ELR (cell line): ENCODE data around the gene EXOC3L1.
A peak's percentile ranks its signal among the peaks of the same experiment; 100 is the strongest.

Experiments
- DNase-seq: peaks from one replicate; pipeline ENCODE4 v3.0.0-alpha.2; 2015; ENCODE audit warnings: low read depth

EXOC3L1 gene

DNA sequence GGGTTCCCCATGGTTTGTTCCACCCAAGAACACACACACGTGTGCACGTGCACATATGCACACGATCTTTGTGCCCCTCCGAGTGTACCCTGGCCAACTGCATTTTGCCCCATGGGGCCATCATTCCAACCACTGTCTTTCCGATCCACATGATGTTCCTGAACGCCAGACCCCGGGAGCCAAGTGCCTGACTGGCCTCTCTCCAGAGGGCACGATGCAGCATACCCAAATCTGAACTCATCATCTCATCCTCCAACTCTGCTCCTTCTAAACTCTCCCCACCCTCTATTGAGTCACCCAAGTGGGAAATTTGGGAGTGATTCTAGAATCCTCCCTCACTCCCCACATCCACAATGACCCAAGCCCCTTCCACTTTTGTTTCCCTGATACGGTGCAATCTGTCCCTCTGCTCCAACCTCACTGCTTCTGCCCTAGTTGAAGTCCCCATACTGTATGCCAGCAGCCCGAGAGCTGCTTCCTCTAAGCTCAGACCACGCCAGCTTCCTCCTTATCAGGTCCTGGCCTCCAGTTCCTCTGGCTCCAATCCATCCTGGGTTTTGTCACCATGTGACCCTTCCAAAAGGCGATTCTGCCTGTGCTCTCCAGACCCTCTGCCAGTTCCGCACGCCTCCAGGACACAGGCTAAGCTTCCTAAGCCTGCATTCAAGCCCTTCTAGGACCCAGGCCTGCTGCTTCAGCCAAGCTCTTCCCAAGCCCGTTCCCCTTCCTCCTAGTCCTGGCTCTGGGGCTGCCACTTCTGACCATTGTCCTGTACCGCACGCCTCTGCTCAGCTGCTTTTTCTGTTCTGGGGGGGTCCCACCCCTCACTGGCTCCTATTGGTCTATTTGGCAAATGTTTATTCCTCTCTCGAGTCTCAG lies 26.9 kb upstream of the EXOC3L1 start:
- no peak for DNase-seq

DNA sequence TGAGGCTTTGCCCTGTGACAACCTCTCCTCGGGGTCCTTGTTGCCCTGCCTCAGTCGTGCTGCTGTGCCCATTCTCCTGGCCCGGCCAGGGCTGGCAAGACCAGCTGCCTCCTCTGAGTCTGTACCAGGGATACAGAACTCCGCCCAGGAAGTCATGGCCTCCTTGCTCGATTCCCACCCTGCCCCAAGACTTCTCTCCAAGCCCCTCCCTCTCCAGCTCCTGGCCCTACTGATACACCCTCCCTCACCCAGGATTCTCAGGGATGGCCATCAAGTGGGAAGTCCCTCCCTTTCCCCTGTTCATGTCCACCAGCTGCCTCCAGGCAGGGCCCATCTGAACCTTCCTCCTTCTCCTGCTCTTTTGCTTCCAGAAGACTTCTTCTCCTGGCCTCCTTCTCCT lies 25.8 kb upstream of the EXOC3L1 start:
- DNase-seq, result no peak

DNA sequence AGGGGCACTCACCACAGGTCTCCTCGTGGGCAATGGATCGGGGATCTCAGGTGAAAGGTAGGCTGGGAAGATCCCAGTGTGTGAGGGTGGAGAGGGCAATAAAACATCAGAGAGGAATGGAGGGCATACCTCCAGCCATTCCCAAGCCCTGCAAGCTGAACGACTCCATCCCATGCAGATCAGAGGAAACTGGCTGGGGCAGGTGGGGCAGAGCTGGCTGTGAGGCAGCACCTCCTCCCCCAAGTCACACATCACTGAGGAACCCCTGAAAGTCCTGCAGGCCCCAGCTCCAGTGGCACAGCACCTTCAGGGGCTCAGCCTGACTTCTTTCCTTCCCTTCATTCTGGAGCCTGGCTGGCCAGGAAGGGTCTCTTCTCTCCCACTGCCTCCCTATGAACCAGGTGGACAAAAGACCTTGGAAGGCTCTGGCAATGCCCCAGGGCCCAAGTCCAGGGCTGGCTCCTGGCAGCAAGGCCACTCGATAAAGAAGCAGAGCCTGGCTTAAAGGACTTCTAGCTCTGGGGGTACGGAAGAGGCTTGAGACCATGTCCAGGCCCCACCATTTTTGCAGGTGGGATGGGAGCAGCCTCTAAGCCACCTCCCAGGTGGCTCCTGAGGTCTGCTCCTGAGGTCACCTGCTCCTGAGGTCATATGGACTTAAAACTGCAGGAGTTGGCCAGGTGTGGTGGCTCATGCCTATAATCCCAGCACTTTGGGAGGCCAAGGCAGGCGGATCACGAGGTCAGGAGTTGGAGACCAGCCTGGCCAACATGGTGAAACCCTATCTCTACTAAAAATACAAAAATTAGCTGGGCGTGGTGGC lies 23.5 kb upstream of the EXOC3L1 start:
- no peak for DNase-seq

DNA sequence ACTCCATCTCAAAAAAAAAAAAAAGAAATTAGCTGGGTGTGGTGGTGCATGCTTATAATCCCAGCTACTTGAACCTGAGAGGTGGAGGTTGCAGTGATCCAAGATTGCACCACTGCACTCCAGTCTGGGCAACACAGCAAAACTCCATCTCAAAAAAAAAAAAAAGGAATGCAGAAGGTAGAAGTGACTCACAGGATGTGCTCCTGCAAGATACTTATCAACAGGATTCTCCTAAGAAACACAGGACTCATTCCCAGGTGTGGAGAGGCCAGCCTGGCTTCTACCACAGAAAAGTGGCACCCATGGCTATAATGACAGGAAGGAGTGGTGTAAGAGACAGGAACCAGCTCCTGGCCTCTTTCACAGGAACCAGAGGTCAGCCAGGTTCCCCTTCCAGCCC lies 22.8 kb upstream of the EXOC3L1 start:
- peak; percentile 58 for DNase-seq

DNA sequence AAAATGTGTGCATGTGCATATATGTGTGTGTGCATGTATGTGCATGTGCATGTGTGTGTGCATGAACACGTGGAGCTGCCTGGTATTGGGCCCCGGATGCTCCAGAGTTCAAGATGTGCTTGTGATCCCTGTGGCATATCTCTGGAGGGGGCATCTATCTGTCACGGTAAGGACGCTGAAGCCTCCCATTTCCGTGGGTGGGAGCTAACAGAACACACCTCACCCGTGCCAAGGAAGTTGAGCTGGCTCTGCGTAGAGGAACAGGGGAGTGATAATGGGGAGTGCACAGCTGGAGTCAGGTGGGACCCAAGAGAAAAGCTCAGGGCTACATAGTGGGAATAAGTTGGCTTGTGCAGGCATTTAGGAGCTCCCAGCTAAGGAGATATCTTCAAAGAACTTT lies 21.7 kb upstream of the EXOC3L1 start:
- DNase-seq, result no peak

DNA sequence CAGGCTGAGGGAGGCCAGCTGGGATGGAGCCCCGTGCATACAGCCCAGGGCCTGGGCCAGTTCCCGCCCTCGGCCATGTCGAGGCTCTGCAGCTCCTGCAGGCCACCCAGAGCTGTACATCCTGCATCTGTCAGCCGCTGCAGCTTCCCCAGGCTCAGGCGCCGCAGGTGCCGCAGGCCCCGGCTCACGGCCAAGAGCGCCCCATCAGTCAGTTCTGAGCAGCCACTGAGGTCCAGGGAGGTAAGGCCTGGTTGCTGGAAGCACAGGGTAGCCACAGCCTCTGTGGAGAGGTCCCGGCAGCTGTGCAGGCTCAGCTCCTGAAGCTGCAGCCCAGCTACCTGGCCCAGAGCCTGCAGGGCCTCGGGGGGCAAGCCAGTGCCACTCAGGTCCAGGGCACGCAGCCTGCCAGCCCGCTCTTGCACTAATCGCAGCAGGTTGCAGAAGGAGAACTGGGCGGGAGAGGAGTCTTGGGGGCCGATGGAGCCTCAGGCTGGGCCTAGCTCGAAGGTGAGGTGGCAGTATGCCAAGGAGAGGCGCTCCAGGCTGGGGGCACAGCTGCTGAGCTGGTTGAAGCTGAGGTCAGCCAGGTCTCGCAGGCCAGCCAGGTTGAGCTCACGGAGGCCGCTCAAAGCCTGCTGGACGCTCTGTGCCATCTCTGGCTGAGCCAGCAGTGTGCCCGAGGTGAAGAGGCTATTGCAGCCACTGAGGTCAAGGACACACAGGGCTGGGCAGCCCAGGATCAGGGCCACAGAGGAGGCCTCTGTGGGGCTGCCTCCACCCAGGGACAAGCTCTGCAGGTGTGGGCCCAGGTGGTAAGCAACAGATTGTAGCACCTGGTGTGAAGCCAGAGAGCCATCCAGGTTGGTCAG lies 20.4 kb upstream of the EXOC3L1 start:
- no peak for DNase-seq

DNA sequence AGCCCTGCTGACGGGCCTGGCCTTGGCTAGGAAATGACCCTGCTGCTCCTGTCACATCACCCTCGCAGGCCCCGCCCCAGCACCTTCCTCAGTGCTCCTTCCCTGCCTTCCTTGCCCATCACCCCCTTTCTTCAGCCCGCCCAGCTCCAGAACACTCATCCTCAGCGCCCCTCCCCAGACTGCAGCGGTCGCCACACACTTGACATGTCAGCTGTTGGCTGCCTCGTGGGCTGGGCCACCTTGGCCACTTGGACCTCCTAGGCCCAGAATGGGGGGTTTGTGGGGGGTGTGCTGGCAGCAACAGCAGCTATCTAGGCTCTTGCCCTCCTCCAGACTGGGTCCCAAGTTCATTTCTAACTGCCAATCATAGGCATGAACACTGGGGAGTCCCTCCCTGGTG lies 19.6 kb upstream of the EXOC3L1 start:
- DNase-seq, result no peak

DNA sequence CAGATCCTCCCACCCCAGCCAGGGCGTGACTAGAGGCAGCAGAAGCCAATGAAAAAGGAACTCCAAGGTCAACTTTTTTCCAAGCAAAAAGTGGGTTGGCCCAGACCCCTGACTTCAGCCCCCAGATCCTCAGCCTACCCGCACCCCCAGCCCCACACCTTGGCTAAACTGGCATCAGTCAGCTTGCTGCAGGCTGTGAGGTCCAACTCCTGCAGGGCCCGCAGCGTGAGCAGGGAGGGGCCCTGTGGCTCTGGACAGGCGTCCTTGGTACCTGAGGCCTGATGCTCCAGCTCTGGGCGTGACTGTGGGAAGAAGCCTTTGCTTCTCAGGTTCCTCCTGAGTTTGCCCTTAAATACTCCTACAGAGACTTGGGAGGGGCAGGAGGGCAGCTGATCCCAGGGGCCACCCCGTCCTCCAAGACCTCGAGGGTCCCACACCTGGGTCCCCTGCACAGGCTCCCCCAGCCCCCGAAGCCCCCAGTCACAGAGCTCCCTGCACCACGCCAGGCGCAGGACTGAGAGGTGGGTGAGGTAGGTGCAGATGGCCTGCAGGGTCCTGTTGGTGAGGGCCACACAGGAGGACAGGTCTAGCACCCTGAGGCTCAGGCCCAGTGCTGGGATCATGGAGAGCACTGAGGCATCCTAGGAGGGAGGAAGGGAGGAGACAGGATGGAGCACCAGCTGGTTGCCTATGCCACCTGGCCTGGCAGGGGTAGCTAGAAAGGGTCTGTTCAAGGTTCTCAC lies 18.4 kb upstream of the EXOC3L1 start:
- DNase-seq, result no peak

DNA sequence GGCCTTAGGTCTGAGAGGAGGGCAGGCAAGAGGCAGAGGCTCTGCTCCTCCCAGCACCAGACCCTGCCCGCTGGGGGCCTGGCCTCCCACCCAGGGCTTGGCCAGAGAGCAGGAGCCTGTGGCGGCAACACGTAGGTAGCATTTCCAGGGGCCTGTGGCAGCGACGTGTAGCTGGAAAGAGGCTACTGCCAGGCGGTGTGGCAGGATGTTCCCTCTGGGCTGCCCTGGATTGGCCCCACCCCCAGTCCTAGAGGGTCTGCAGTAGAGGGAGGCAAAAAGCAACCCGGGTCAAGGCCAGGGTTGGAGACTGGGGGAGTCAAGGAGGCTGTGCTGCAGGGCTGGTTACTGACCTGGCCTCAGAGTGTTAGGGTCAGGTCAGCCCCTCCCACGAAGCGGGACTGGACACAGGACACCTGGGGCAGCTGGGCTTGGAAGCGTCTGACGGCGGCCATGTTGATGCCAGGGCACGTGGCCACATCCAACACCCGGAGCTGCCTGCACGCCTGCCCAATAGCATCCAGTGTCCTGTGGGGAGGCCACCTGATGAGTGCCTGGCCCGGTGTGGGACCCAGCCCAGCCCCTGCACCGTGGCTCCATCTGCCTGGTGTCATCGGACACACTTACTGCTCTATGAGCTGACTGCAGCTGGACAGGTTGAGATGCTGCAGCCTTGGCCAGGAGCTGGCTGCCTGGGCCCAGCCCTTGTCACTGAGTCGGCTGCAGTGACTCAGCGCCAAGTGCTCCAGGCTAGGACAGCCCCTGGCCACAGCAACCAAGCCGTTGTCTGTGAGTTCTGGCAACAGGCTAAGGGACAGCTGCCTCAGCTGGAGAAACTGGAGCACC lies 17.5 kb upstream of the EXOC3L1 start:
- peak; percentile 84 for DNase-seq

DNA sequence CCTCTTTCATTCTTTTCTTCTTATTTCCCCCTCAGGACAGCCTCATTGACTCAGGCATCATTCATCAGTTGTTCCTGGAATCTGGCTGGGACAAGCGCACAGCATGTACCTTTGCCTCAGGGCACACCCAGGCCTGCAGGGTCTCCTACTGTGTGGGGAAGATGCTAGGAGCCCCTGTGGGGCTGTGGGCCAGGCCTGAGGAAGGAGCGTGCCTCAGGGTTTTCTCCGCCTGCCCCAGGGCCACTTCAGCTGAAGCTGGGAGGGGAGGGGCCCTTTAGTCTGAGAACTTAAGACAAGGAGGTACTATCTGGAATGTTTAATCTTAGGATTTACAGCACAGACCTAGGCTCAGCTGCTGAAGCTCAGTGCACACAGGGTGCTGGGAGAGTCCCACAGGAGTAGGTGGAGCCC lies 16.9 kb upstream of the EXOC3L1 start:
- DNase-seq, result peak; percentile 85

DNA sequence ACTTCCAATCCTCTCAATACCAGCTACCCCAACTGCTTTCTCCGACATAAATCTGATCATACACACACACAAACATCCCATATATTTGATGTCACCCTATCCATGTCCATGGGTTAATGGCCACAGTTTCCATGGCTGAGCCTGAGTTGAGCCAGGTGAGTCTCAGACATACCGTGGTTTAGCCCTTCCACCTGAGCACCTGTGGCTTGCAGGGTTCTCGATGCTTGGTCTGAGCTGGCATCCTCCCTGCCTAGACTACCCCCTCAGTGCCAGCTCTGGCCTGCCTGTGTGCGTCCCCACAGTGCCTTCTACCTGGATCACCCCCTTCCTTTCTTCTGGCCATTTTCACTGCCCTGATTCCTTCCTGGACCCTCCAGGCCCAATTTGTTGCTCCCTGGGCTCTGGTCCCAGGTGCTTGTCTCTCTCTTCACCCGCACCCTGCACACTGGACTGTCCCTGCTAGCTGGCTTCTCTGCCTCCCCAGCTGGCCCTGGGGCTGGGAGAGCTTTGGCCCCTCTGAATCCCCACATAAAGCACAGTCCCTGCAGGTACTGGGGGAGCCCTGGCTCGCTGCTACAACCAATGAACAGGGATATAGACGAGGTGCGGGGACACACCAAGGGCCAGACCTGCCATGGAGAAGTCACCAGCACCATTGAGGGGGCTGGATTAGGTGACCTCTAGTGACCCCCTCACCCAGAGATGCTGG lies 16.3 kb upstream of the EXOC3L1 start:
- DNase-seq, result no peak

DNA sequence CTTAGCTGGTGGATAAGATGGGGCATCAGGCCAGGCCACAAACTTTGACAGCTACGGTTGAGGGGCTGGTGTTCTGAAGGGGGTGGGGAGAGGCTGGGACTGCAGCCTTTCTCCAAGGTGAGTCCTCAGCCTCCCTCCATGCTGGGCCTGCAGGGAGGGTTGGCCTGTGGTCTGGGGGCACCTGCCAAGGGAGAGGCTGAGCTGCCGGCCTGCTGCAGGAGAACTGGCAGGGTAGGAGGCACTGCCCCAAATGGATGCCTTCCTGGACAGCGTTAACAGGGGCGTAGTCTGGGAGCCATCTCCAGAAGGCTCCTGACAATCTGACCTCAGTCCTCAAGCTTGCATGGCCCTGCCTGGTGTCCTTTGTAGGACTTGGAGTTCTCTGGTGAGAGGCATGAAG lies 14.1 kb upstream of the EXOC3L1 start:
- no peak for DNase-seq

DNA sequence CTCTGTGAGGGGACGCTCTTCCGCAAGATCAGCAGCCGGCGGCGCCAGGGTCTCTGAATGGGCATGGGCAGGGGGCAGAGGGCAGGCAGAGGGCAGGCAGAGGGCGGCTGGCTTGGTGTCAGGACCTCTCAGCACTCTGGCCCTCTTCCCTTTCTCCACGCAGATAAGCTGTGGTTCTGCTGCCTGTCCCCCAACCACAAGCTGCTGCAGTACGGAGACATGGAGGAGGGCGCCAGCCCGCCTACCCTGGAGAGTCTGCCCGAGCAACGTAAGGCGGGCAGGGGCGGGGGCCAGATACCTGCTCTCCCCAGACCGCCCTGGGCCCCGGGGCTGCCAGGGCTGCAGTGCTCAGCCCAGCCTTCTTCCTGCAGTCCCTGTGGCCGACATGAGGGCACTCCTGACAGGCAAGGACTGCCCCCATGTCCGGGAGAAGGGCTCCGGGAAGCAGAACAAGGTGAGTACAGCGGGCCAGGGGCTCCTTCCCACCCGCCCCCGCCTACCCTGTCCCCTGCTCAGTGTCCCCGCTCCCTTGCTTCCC lies 13.1 kb upstream of the EXOC3L1 start:
- no peak for DNase-seq

DNA sequence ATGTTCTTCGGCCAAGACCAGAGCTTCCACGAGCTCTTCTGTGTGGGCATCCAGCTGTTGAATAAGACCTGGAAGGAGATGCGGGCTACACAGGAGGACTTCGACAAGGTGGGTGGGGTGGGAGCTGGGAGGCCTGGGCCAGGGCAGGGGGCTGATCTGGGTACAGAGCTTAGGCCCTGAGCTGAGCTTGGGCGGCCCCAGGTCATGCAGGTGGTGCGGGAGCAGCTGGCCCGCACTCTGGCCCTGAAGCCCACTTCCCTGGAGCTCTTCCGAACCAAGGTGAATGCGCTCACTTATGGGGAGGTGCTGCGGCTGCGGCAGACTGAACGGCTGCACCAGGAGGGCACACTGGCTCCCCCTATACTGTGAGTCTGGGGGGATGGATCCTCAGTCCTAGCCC lies 12.5 kb upstream of the EXOC3L1 start:
- DNase-seq, result no peak

DNA sequence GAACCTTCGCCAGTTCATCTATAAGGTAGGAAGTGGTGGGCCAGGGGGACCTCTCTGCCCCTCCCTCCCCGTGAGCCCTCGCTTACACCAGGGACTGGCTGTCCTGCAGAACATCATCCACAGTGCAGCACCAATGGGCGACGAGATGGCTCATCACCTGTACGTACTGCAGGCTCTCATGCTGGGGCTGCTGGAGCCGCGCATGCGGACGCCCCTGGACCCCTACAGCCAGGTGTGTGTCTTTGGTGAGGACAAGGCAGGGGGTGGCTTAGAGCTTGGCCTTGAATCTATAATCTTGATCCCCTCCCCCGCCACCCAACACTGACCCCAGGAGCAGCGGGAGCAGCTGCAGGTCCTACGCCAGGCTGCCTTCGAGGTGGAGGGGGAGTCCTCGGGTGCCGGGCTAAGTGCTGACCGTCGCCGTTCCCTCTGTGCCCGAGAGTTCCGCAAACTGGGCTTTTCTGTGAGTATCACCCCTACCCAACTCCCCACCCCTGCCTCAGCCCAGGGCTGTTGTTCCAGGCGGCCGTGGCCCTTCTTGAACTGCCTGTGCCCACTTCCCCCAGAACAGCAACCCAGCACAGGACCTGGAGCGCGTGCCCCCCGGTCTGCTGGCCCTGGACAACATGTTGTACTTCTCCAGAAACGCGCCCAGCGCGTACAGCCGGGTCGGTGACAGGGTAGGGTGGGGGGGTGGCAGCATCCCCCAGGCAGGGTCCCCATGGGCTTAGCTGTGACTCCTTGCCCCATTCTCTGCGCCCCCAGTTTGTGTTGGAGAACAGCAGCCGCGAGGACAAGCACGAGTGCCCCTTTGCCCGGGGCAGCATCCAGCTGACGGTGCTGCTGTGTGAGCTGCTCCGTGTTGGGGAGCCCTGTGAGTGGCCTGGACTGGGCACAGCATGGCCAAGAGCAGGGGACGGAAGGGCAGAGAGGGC lies 11.7 kb upstream of the EXOC3L1 start:
- no peak for DNase-seq

DNA sequence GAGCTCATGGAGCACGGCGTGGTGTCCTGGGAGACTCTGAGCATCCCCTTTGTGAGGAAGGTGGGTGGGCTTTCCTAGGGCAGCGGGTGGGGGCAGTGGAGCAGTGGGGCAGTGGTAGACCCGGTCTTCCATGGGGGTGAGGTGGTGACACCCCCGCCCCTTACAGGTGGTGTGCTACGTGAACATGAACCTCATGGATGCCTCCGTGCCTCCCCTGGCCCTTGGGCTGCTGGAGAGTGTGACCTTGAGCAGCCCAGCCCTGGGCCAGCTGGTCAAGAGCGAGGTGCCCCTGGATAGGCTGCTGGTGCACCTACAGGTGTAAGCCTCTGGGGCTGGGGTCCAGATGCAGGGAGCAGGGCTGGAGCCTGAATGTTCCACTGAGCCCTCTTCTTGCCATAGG lies 10.6 kb upstream of the EXOC3L1 start:
- no peak for DNase-seq

DNA sequence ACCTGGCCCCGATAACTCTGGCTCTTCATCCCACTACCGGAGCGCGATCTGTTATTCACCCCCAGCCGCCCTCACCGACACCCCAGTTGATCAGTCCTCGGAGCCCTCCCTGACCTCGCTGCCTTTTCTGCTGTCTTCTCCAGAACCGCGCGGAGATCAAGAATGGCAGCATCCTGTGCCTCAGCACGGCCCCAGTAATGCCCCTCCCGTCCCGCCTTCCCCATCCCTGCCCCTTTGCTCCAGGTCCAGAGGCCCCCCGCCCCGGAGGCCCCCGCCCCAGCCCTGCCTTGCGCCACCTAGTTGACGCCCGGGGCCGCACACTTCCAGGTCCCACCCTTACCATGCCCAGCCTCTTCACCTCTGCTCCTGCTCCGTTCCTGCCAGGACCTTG lies 9.9 kb upstream of the EXOC3L1 start:
- DNase-seq, result no peak

DNA sequence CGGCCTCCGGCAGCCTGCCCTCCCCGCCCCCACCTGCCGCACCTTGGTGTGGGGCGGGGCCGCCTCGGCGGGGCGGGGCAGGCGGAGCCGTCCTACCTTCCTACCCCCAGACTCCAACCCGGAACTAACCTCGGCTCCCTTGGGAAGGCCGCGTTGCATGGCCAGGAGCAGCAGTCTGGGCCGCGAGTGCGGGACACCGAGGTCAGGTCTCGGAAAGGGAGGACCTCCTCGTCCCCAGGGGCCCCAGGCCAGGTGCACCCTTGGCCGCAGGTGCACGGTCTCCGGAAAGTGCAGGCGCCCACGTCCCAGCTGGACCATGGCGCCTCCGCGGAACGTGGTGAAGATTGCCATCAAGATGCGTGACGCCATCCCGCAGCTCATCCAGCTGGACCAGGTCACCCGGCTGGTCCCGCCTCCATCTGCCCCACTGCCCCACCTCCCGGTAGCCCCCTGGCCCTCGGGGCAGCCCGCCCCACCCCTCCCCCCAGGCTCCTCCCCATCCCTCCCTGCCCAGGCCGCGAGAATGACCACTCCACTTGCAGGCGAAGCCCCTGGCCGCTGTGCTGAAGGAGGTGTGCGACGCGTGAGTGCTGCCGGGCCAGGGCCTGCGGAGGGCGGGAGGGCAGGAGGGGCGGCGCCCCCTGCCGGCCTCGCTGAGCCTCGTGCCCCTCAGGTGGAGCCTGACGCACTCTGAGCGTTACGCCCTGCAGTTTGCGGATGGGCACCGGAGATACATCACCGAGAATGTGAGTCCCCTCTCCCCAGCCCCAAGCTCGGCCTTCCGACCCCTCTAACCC lies 9.3 kb upstream of the EXOC3L1 start, which contains the start of gene ELMO3:
TSS of gene ELMO3 (plus strand) at position 121 of the 797 bp plus-strand sequence. CDS start at position 317, 196 bp downstream.
- no peak for DNase-seq
